Dendritic cell treated with granulocyte-macrophage colony-stimulating factor and Interleukin-4, amounts not matched to agents 40 ng/mL and 50 ng/mL, for 4 days (primary cell): ENCODE measurements around the gene WDR27.
A peak's percentile ranks its signal among the peaks of the same experiment; 100 is the strongest.

Source experiments
- H3K27ac Mint-ChIP-seq: one replicate; pipeline ENCODE4 v1.8.0; 2022; ENCODE audit warnings: mild to moderate bottlenecking, mixed read lengths
- H3K27me3 Mint-ChIP-seq: one replicate; pipeline ENCODE4 v1.8.0; 2022; ENCODE audit warnings: mild to moderate bottlenecking, mixed read lengths
- H3K36me3 Mint-ChIP-seq: one replicate; pipeline ENCODE4 v1.8.0; 2022; ENCODE audit warnings: low read depth, mixed read lengths
- H3K4me1 Mint-ChIP-seq: one replicate; pipeline ENCODE4 v1.8.0; 2022; ENCODE audit warnings: low read depth, mixed read lengths
- H3K4me3 Mint-ChIP-seq: one replicate; pipeline ENCODE4 v1.8.0; 2022; ENCODE audit warnings: mild to moderate bottlenecking, moderate library complexity, mixed read lengths
- H3K9me3 Mint-ChIP-seq: one replicate; pipeline ENCODE4 v1.8.0; 2022; ENCODE audit warnings: mixed read lengths
- intact Hi-C: fragments of 100-400 bp; cut with micrococcal nuclease; formaldehyde crosslinking; loops from one replicate; pipeline ENCODE4 v1.15.0; 2022

The WDR27 gene

GRCh38 chr6:169421586-169422264, 280.1 kb downstream of the WDR27 start:
- Mint-ChIP-seq H3K4me1 (no peaks in the 10 kb centered on the region), H3K36me3 (no peaks in the 10 kb centered on the region), H3K4me3 (no peak overlapping the region), H3K27ac (no peak overlapping the region), H3K27me3 (peaks cover 2% of the 10 kb centered on the region), H3K9me3 (peaks cover 67% of the 10 kb centered on the region)
- intact Hi-C loops, result no loop called here

DNA sequence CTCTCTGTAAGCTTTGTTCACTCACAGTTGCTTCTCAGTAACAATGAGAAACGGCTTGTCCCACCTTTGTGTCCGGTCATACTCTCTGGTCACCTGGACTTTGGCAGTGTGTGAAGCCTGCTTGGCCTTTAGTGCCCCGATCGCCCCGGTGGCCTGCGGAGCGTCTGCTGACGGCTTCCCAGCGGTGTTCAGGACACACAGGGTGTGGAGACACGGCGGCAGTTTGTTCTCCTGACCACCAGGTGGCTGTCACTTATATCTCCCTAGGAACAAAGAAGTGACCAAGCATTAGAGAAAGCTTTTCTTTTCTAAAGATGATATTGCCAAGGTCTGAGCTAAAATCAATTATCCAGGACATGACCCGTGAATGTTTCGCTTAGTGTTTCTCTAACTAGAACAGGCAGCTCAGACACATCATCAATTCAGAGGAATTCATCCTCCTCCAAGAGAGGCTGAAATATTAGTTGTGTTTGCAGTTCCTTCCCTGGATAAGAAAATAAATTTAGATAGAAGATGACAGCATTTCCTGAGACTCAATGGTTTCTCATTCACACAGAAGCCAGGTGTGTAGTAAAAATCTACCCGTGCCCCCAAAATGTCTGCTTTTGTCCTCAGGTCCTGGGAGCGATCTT, 280.8 kb downstream of the WDR27 start:
- no peak overlapping the region for H3K27ac Mint-ChIP-seq
- no peak overlapping the region for H3K4me3 Mint-ChIP-seq
- H3K9me3 Mint-ChIP-seq, result peaks cover 60% of the 10 kb centered on the region
- no peaks in the 10 kb centered on the region for H3K4me1 Mint-ChIP-seq
- no peaks in the 10 kb centered on the region for H3K36me3 Mint-ChIP-seq
- intact Hi-C loops, result no loop called here
- peaks cover 2% of the 10 kb centered on the region for H3K27me3 Mint-ChIP-seq

DNA sequence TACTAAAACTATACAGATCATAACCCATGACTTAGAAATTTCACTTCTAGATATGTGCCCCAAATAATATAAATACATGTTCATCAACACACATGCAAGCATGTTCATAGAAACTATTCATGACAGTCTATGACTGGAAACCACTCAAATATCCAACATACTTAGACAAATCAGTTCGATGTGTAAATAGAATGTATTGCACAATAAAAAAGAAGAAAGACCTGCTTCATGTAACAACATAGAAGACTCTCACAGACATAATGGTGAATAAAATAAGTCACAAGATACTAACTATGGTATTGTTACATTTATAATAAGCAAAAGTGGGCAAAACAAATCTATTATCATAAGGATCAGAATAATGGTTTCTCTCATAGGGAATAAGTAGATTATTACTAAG, 284.7 kb downstream of the WDR27 start:
- Mint-ChIP-seq H3K9me3 (peaks cover 64% of the 10 kb centered on the region), H3K4me1 (no peaks in the 10 kb centered on the region), H3K27me3 (peaks cover 2% of the 10 kb centered on the region), H3K27ac (no peak overlapping the region), H3K36me3 (no peaks in the 10 kb centered on the region), H3K4me3 (no peak overlapping the region)
- intact Hi-C loops, result no loop called here

- no peaks in the 10 kb centered on the region for H3K4me1 Mint-ChIP-seq
- peaks cover 2% of the 10 kb centered on the region for H3K27me3 Mint-ChIP-seq
- H3K27ac Mint-ChIP-seq, result no peak overlapping the region
- intact Hi-C loops, result no loop called here
- no peaks in the 10 kb centered on the region for H3K36me3 Mint-ChIP-seq
- no peak overlapping the region for H3K4me3 Mint-ChIP-seq
- H3K9me3 Mint-ChIP-seq, result peaks cover 58% of the 10 kb centered on the region
Observed at GRCh38 chr6:169416249-169416648, 285.6 kb downstream of the WDR27 start.

DNA sequence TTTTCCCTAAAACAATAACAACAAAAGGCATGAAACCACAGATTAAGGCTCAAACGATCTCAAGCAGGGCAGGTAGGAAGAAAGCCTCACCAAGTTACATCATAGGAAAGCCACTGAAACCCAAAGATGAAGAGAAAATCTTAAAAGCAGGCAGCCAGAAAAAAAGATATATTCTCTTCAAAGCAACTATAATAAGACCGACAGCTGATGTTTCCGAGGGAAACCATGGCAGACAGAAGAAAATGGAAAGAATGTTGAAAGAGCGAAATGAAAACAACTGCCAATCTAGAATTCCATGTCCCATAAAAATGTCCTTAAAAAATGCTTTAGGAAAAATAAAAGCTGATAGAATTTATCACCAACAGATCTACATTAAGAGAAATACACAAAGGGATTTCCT, 286.6 kb downstream of the WDR27 start:
- no peak overlapping the region for H3K4me3 Mint-ChIP-seq
- H3K9me3 Mint-ChIP-seq, result peaks cover 54% of the 10 kb centered on the region
- intact Hi-C loops, result no loop called here
- no peaks in the 10 kb centered on the region for H3K36me3 Mint-ChIP-seq
- H3K27me3 Mint-ChIP-seq, result peaks cover 2% of the 10 kb centered on the region
- H3K27ac Mint-ChIP-seq, result no peak overlapping the region
- H3K4me1 Mint-ChIP-seq, result no peaks in the 10 kb centered on the region

- no peak overlapping the region for H3K27ac Mint-ChIP-seq
- H3K27me3 Mint-ChIP-seq, result no peaks in the 10 kb centered on the region
- peaks cover 52% of the 10 kb centered on the region for H3K9me3 Mint-ChIP-seq
- H3K4me1 Mint-ChIP-seq, result peaks cover 22% of the 10 kb centered on the region
- H3K4me3 Mint-ChIP-seq, result no peak overlapping the region
- intact Hi-C loops, result no loop called here
- no peaks in the 10 kb centered on the region for H3K36me3 Mint-ChIP-seq
Observed at GRCh38 chr6:169411722-169412121, 290.1 kb downstream of the WDR27 start.

GRCh38 chr6:169411296-169411695, 290.5 kb downstream of the WDR27 start:
- peaks cover 24% of the 10 kb centered on the region for H3K4me1 Mint-ChIP-seq
- H3K36me3 Mint-ChIP-seq, result no peaks in the 10 kb centered on the region
- no peak overlapping the region for H3K4me3 Mint-ChIP-seq
- no peaks in the 10 kb centered on the region for H3K27me3 Mint-ChIP-seq
- H3K27ac Mint-ChIP-seq, result no peak overlapping the region
- intact Hi-C loops, result no loop called here
- peaks cover 52% of the 10 kb centered on the region for H3K9me3 Mint-ChIP-seq

- Mint-ChIP-seq H3K36me3 (no peaks in the 10 kb centered on the region), H3K4me3 (no peak overlapping the region), H3K9me3 (peaks cover 43% of the 10 kb centered on the region), H3K27me3 (no peaks in the 10 kb centered on the region), H3K4me1 (peaks cover 24% of the 10 kb centered on the region), H3K27ac (no peak overlapping the region)
- intact Hi-C loops, result no loop called here
Observed at GRCh38 chr6:169409742-169410312, 292.0 kb downstream of the WDR27 start.

- Mint-ChIP-seq H3K27me3 (no peaks in the 10 kb centered on the region), H3K9me3 (peaks cover 18% of the 10 kb centered on the region), H3K4me3 (no peak overlapping the region), H3K27ac (peak overlapping the region; percentile 53), H3K4me1 (peaks cover 24% of the 10 kb centered on the region), H3K36me3 (no peaks in the 10 kb centered on the region)
- intact Hi-C loops, result no loop called here
Observed at GRCh38 chr6:169407325-169407724, 294.5 kb downstream of the WDR27 start.
